Ectodermal cell (in vitro differentiated cells): ENCODE measurements around the gene UQCR11.

Experiments used
- H3K27ac ChIP-seq: 2 replicates; pipeline ENCODE4 v1.7.0; 2013; ENCODE audit warnings: mild to moderate bottlenecking, low read depth, low read length; ENCODE audit not compliant: insufficient read depth, poor library complexity, severe bottlenecking
- H3K27me3 ChIP-seq: 2 replicates; pipeline ENCODE4 v1.7.0; 2013; ENCODE audit warnings: mild to moderate bottlenecking, low read length; ENCODE audit not compliant: insufficient read depth, control insufficient read depth, poor library complexity, severe bottlenecking
- H3K36me3 ChIP-seq: one replicate; pipeline ENCODE4 v1.7.0; 2013; ENCODE audit warnings: low read length; ENCODE audit not compliant: control insufficient read depth, insufficient read depth
- H3K4me1 ChIP-seq: one replicate; pipeline ENCODE4 v1.7.0; 2013; ENCODE audit warnings: low read length; ENCODE audit not compliant: control insufficient read depth, insufficient read depth
- H3K4me3 ChIP-seq: 2 replicates; pipeline ENCODE4 v1.7.0; 2013; ENCODE audit warnings: low read depth, low read length, control low read depth; ENCODE audit not compliant: insufficient read depth
- H3K9me3 ChIP-seq: 2 replicates; pipeline ENCODE4 v1.7.0; 2013; ENCODE audit warnings: mild to moderate bottlenecking, low read length, moderate library complexity; ENCODE audit not compliant: control insufficient read depth
- WGBS, 2 experiments: methylation state at CpG; one replicate each; pipeline ENCODE4 v1.1.7; 2013; ENCODE audit warnings: missing lambda C conversion rate in 2 of 2; 5-methylcytosine and 5-hydroxymethylcytosine counted together

Gene UQCR11

DNA sequence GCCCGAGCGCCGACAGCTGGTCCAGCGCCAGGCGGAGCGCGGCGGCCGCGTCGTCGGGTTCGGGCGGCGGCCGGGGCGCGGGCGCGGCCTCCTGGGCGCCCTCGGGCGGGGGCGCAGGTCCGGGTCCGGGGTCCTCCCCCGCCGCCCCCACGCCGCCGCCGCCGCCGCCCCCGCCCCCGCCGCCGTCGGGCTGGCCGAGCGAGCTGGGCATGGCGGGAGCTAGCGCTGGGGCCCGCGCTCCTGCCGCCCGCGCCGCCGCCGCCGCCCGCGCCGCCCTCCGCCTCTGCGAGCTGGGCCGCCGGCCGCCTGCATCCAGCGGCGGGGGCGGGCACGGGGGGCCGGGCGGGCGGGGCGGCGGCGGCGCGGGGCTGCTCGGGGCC lies 37.4 kb downstream of the UQCR11 start:
- H3K27ac ChIP-seq, result no peak overlapping the region
- no peaks in the 10 kb centered on the region for H3K36me3 ChIP-seq
- H3K27me3 ChIP-seq, result peaks cover 22% of the 10 kb centered on the region
- H3K4me1 ChIP-seq, result peaks cover 8% of the 10 kb centered on the region
- 0% methylated on average over 73 of the region's 73 CpGs for WGBS, 2 experiments
- H3K9me3 ChIP-seq, result no peaks in the 10 kb centered on the region
- peak overlapping the region; percentile 95 for H3K4me3 ChIP-seq

DNA sequence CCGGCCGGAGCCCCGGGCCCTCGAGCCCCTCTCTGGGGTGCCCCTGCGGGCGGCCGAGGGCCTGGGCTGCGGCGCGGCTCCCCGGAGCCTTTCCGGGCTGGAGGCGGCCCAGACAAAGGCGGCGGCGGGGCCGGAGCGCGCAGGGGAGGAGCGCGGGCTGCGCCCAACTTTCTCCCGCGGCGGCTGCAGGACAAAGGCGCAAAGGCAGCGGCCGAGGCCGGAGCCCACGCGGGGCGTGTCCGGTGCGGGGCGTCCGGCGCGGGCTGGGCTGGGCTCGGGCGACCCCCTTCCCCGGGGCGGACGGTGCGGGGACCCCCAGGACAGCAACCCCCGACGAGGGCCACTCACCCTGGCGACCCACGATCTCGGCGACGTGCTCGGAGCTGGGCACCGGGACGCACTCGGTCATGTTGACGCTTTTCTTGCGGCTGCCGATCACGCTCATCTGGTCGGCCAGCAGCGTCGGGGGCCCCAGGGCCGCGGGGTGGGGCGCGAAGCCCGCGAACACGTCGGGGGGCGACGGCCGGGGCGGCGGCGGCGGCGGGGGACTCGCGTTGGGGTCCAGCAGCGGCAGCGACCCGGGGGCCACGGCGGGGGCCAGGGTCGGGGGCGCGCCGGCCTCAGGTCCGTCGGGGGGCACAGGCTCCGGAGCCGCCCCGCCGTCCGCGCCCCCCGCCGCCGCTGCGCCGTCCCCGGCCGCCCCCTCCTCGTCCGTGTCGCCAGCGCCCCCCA lies 38.0 kb downstream of the UQCR11 start:
- WGBS, 2 experiments, result 0% methylated on average over 108 of the region's 108 CpGs
- peaks cover 8% of the 10 kb centered on the region for H3K4me1 ChIP-seq
- H3K27ac ChIP-seq, result peak overlapping the region; percentile 98
- peak overlapping the region; percentile 95 for H3K4me3 ChIP-seq
- H3K27me3 ChIP-seq, result peaks cover 22% of the 10 kb centered on the region
- no peaks in the 10 kb centered on the region for H3K36me3 ChIP-seq
- no peaks in the 10 kb centered on the region for H3K9me3 ChIP-seq

DNA sequence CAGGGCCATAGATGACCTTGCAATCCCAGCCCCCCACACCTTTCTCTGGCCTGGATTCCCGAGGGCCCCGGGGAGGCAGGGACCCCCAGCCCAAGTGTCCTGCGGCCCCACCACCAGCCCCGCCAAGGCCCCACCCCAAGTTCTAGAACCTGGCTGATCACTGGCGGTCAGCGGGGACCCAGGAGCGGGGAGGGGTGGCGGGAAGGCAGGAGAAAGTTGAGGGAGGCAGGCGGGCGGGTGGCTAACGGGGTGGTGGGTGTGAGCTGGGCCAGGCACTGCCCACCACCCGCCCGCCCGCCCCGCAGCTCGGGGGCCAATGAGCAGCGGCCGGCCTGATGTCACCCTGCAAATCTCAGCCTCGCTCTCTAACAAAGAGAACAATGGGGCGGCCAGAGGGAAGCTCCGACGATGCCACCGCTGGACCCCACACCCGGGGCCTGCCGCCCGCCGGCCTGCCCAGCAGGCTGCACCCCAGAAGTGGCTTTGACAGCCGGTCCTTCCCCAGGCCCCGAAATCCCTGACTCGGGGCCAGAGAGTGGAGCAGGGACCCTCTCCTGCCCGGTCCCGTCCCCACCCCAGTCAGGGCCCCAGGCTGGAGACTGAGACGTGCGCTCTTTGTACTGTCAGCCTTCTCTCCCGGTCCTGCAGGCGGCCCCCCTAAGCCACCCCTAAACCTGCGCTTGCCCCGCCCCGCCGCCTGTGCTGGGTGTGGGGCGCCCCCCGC lies 38.7 kb downstream of the UQCR11 start:
- no peaks in the 10 kb centered on the region for H3K9me3 ChIP-seq
- 1% methylated on average over 42 of the region's 42 CpGs for WGBS, 2 experiments
- H3K4me3 ChIP-seq, result peak overlapping the region; percentile 95
- H3K36me3 ChIP-seq, result no peaks in the 10 kb centered on the region
- peaks cover 22% of the 10 kb centered on the region for H3K27me3 ChIP-seq
- H3K27ac ChIP-seq, result peak overlapping the region; percentile 98
- H3K4me1 ChIP-seq, result peaks cover 8% of the 10 kb centered on the region

DNA sequence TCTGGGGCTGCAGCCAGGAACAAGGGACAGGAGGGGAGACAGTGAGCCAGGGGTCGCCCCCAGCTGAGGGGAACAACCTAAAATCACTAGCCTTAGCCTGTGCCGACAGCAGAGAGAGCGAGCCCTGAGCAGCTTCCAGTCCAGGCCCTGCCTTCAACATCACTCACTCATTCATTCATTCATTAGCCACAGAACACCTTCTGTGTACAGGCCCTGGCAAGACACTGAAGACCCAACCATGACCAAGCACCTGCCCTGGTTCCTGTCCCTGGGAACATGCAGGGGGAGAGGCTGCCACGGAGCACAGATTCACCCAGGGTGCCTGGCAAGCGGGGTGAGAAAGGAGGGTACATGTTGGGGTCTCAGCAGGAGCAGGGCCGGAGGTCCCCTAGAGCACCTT lies 42.0 kb downstream of the UQCR11 start:
- H3K9me3 ChIP-seq, result no peaks in the 10 kb centered on the region
- H3K36me3 ChIP-seq, result no peaks in the 10 kb centered on the region
- WGBS, 2 experiments, result 93 to 95% methylated on average over 6 of the region's 6 CpGs

DNA sequence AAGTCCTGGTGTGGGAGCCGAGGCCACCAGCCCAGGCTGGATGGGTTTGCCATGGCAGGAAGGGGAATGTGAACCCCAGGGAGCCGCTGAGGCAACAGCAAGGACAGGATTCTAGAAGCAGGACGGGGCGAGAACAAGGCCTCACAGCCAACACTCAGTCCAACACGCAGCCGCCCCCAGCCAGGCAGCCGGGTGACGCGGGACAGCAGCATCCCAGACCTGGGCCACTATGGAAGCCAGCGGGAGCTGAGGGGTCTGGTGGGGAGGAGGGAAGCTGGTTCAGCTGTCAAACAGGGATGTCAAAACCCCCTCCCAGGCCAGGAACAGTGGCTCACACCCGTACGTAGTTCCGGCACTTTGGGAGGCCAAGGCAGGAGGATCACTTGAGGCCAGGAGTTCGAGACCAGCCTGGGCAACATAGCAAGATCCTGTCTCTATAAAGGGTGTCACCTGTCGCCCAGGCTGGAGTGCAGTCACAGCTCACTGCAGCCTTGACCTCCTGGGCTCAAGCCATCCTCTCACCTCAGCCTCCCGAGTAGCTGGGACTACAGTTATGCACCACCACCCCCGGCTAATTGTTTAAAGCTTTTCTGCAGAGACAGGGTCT lies 43.9 kb downstream of the UQCR11 start:
- H3K36me3 ChIP-seq, result peaks cover 7% of the 10 kb centered on the region

More for the DNA sequence above, 42.0 kb downstream of the UQCR11 start:
- no peak overlapping the region for H3K27ac ChIP-seq
- H3K4me3 ChIP-seq, result no peak overlapping the region
- H3K27me3 ChIP-seq, result no peaks in the 10 kb centered on the region
- peaks cover 18% of the 10 kb centered on the region for H3K4me1 ChIP-seq

DNA sequence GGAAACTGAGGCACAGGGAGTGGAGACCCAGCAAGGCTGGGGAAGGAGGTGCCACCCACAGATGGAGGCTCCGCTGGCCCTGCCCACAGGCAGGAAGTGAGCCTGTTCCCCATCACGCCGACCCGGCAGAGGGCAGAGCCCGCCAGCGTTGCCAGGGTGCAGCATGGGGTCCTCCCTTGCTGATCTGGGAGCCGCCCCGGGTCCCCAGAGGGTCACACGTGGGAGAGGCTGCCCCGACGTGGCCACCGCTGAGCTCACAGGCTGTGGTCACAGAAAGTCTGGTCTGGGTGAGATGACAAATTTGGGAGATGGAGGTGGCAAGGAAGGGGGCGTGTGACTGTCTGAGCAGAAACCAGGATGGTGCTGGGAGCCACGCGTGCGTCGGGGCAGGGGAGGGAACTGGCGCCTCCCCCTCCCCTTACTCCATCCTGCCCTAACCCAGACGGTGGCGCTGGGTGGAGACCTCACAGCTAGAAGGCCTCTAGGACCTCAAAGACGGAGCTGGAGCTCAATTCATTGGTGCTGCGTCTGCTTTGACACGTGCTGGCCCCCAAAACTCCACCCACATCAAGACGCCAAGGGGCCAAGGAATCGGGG lies 44.9 kb downstream of the UQCR11 start:
- H3K27ac ChIP-seq, result no peak overlapping the region
- peaks cover 7% of the 10 kb centered on the region for H3K36me3 ChIP-seq
- no peak overlapping the region for H3K4me3 ChIP-seq
- no peaks in the 10 kb centered on the region for H3K27me3 ChIP-seq
- no peaks in the 10 kb centered on the region for H3K9me3 ChIP-seq
- 89 to 90% methylated on average over 25 of the region's 25 CpGs for WGBS, 2 experiments
- peaks cover 10% of the 10 kb centered on the region for H3K4me1 ChIP-seq

More for the DNA sequence above, 43.9 kb downstream of the UQCR11 start:
- Histone ChIP-seq H3K4me1 (peaks cover 18% of the 10 kb centered on the region), H3K4me3 (no peak overlapping the region), H3K27me3 (no peaks in the 10 kb centered on the region), H3K27ac (no peak overlapping the region), H3K9me3 (no peaks in the 10 kb centered on the region)
- 92 to 95% methylated on average over 17 of the region's 17 CpGs for WGBS, 2 experiments

DNA sequence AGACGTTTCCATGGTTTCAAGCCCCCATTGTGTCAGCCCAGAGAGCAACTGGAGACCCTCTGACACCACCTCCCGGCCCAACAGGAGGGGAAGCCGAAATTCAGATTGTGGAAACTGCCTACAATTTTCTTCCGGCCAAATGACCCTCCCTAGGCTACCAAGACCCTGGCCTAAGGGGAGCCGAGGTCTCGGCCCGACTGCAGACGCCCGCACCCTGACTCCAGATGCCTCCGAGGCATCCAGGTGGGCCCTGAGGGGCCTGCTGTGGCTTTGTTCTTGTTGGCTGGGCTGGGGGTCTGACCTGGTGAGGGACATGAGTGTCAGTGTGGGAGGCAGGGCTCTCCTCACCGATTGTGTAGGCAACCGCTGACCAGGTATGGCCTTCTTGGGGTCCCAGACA lies 46.7 kb downstream of the UQCR11 start:
- no peaks in the 10 kb centered on the region for H3K9me3 ChIP-seq
- no peak overlapping the region for H3K4me3 ChIP-seq
- WGBS, 2 experiments, result 87 to 89% methylated on average over 12 of the region's 12 CpGs
- H3K36me3 ChIP-seq, result peaks cover 7% of the 10 kb centered on the region
- H3K27me3 ChIP-seq, result no peaks in the 10 kb centered on the region
- H3K4me1 ChIP-seq, result peaks cover 10% of the 10 kb centered on the region
- no peak overlapping the region for H3K27ac ChIP-seq

DNA sequence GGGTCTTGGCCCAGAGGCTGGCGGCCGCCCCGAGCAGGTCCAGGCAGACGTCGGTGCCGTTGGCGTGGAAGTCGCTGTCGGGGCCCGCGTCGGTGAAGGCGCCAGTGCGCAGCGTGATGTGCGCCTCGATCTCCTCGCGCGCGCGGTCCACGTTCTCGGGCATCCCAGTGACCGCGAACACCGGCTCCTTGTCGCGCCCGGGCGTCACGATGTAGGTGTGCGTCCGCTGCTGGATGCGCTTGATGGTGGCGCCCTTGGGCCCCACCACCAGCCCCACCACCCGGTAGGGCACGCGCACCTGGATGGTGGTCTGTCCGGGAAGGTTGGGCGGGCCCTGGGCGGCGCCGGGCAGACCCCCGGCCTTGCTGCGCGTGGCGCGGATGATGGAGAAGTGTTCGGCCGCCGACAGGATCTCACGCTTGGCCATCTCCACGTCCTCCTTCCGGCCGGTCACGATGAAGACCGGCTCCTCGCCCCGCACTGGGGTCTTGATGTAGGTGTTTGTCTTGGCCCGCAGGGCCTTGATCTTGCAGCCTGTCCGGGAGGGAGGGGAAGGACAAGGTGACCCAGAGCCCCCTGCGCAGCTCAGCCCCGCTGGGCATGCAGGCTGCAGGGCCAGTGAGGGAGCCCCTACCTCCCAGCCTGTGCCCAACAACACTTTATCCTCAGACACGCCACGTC lies 48.7 kb downstream of the UQCR11 start:
- Histone ChIP-seq H3K4me3 (no peak overlapping the region), H3K4me1 (peaks cover 10% of the 10 kb centered on the region), H3K9me3 (no peaks in the 10 kb centered on the region), H3K27me3 (no peaks in the 10 kb centered on the region), H3K36me3 (peaks cover 7% of the 10 kb centered on the region), H3K27ac (no peak overlapping the region)
- 97% methylated on average over 66 of the region's 66 CpGs for WGBS, 2 experiments

DNA sequence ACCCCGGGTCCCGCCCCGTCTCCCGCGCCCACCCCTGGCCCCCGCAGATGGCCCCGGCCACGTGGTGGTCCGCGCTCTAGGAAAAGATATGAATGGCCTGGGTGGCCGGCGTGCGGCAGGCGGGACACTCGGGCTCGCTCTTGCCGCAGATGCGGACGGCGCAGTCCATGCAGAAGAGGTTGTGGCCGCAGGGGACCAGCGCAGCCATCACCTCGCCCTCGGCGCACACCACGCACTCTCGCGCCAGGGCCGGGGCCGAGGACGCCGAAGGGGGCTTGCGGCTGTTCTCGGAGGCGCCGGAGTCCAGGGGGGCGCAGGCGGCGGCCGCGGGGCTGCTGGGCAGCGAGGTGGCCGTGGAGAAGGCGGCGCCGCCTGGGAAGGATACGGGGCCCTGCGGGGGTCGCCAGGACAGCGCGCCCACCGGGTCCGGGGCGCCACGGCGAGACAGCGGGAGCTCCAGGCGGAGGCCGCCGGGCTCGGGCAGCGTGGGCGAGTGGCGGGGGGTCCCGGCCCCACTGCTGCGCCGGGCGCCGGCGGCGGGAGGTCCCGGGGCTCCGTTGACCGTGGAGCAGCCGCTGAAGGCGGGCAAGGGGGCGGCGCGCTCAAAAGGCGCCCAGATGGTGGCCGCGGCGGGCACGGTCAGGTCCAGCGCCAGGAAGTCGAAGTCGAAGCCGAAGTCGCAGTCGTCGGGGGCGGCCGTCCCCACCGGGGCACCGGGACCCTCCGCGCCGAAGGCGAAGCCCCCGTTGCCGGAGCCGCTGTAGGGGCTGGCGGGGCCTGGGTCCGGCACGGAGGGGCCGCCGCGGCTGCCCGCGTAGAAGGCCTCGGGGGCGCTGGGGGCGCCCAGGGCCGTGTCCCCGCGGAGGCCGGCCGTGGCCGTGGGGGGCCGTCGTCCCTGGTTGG lies 49.5 kb downstream of the UQCR11 start:
- Histone ChIP-seq H3K4me3 (no peak overlapping the region), H3K9me3 (no peaks in the 10 kb centered on the region)
- 95 to 96% methylated on average over 121 of the region's 121 CpGs for WGBS, 2 experiments

More for the DNA sequence above, 49.5 kb downstream of the UQCR11 start:
- Histone ChIP-seq H3K36me3 (peaks cover 7% of the 10 kb centered on the region), H3K4me1 (peaks cover 5% of the 10 kb centered on the region), H3K27me3 (no peaks in the 10 kb centered on the region), H3K27ac (no peak overlapping the region)
